Left lung (tissue), 10 donors: Measurements from ENCODE around the gene CDH4. TPM values are rescaled to one million over a fixed set of nuclear protein-coding genes. Genes with fewer than 3 reads are reported as not detected.

Source experiments
- ATAC-seq: fragments of 200-7000 bp; cut with Tn5 transposase; one replicate; pipeline ENCODE4 v1.9.1; 2020; ENCODE audit warnings: moderate library complexity
- DNase-seq, 4 donors: peaks; one replicate each; pipeline ENCODE4 v3.0.0-alpha.2; 2013 to 2020
- H3K27ac ChIP-seq, 2 donors: fragments of 200-600 bp; sonication (generic) in 1 of 2; one replicate each; pipeline versions ENCODE4 v1.5.0 to v1.8.0; 2020 to 2021
- H3K27me3 ChIP-seq, 2 donors: fragments of 200-600 bp; sonication (generic) in 1 of 2; one replicate each; pipeline versions ENCODE4 v1.5.0 to v1.8.0; 2020 to 2021
- H3K36me3 ChIP-seq, 2 donors: fragments of 200-600 bp; sonication (generic) in 1 of 2; one replicate each; pipeline versions ENCODE4 v1.5.0 to v1.8.0; 2020 to 2021
- H3K4me1 ChIP-seq, 2 donors: fragments of 200-600 bp; one replicate each; pipeline ENCODE4 v1.8.0; 2021
- H3K4me3 ChIP-seq, 2 donors: fragments of 200-600 bp; sonication (generic) in 1 of 2; one replicate each; pipeline versions ENCODE4 v1.5.0 to v1.8.0; 2020 to 2021; ENCODE audit warnings: mild to moderate bottlenecking in 1 of 2
- H3K9me3 ChIP-seq, 2 donors: fragments of 200-600 bp; sonication (generic) in 1 of 2; one replicate each; pipeline versions ENCODE4 v1.5.0 to v1.8.0; 2020 to 2021
- intact Hi-C, 2 donors: fragments of 100-400 bp; cut with DNase I; formaldehyde crosslinking; loops; one replicate each; pipeline versions ENCODE4 v1.11.2 to v1.14.2; 2022
- polyA plus RNA-seq, 6 donors: library from polyadenylated mRNA; unstranded; fragments of 120-200 nt; gene quantifications; one replicate each; pipeline ENCODE4 v1.2.1, GENCODE V29; 2013; ENCODE audit not compliant: insufficient read length in 6 of 6
- total RNA-seq, 2 donors: library from RNA; stranded (reverse); fragmentation: NEBNext Ultra II Directional; extraction: Animal tissue kit (Norgen Biotek cat#: 25700); gene quantifications; one replicate each; pipeline ENCODE4 v1.2.1, GENCODE V29; 2021
- TF ChIP-seq, protein P1 (sequence below), 2 donors: fragments of 200-600 bp; sonication (generic) in 1 of 2; IDR thresholded peaks; one replicate each; pipeline versions ENCODE4 v1.5.0 to v1.8.0; 2021; ENCODE audit warnings: antibody characterized with exemption in 2 of 2
- donor health status: DM: no; HTN: yes; CAD: no.
- donor health status: DM: no; HTN: no; CAD: no.

Gene CDH4
- total and polyA plus RNA-seq, 8 donors = 0.24 to 10.8 (median 5.1) TPM

DNA sequence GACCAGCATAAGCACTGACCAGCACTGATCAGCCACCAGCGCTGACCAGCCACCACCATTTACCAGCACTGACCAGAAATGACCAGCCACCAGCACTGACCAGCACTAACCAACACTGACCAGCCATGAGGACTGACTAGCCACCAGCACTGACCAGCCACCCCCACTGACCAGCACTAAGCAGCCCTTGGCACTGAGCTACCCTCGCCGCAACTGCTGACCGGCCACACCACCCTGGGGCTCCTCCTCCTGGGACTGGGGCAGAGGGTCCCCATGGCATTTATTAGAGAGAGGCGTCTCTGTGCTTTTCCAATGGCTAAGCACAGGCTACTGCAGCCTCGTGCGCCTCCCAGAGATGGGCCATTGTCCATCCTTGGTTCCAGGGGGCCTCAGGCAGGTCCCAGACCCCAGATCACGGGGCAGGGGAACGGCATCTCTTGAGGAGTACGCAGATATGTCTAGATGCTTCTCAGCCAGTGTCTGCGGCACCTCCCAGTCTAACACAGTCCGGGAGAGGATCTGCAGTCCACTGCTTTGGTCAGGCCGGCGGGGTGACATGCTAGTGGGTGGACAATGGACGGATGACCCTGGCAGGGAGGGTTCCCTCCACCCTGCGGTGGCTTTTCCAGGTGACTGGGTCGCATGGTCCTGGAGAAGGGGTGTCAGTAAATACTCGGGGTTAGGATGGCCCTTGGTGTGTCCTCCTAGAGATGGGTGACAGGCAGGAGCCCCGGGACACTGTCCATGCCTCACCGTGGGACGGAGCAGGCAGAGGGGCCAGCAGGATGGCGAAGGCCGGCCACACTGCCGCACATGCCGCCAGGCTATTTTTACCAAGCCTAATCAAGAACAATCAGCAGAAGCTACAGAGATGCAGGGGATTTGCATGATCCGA, 645.6 kb downstream of the CDH4 start:
- DNase-seq (peak in 1 of 4 donors; percentile 63), ATAC-seq (no peak)
- Histone ChIP-seq H3K27me3 (peaks cover 0 to 76% of the 10 kb centered on the region in 2 donors), H3K27ac (no peak overlapping the region), H3K4me1 (no peaks in the 10 kb centered on the region), H3K9me3 (no peaks in the 10 kb centered on the region), H3K36me3 (no peaks in the 10 kb centered on the region), H3K4me3 (no peak overlapping the region)
- TF ChIP-seq, protein P1, sequence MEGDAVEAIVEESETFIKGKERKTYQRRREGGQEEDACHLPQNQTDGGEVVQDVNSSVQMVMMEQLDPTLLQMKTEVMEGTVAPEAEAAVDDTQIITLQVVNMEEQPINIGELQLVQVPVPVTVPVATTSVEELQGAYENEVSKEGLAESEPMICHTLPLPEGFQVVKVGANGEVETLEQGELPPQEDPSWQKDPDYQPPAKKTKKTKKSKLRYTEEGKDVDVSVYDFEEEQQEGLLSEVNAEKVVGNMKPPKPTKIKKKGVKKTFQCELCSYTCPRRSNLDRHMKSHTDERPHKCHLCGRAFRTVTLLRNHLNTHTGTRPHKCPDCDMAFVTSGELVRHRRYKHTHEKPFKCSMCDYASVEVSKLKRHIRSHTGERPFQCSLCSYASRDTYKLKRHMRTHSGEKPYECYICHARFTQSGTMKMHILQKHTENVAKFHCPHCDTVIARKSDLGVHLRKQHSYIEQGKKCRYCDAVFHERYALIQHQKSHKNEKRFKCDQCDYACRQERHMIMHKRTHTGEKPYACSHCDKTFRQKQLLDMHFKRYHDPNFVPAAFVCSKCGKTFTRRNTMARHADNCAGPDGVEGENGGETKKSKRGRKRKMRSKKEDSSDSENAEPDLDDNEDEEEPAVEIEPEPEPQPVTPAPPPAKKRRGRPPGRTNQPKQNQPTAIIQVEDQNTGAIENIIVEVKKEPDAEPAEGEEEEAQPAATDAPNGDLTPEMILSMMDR (IDR thresholded peaks at IDR 0.05) = no peak
- intact Hi-C loops = no loop called here

GRCh38 chr20:61898405-61898804, 646.3 kb downstream of the CDH4 start:
- DNase-seq = peak in 1 of 4 donors; percentile 32
- TF ChIP-seq, protein P1 (IDR thresholded peaks at IDR 0.05) = no peak
- intact Hi-C loops = no loop called here
- no peaks in the 10 kb centered on the region for H3K36me3 ChIP-seq
- no peak overlapping the region for H3K4me3 ChIP-seq
- peaks cover 0 to 78% of the 10 kb centered on the region in 2 donors for H3K27me3 ChIP-seq
- no peak overlapping the region for H3K27ac ChIP-seq
- ATAC-seq = no peak
- no peaks in the 10 kb centered on the region for H3K9me3 ChIP-seq
- H3K4me1 ChIP-seq = no peaks in the 10 kb centered on the region

DNA sequence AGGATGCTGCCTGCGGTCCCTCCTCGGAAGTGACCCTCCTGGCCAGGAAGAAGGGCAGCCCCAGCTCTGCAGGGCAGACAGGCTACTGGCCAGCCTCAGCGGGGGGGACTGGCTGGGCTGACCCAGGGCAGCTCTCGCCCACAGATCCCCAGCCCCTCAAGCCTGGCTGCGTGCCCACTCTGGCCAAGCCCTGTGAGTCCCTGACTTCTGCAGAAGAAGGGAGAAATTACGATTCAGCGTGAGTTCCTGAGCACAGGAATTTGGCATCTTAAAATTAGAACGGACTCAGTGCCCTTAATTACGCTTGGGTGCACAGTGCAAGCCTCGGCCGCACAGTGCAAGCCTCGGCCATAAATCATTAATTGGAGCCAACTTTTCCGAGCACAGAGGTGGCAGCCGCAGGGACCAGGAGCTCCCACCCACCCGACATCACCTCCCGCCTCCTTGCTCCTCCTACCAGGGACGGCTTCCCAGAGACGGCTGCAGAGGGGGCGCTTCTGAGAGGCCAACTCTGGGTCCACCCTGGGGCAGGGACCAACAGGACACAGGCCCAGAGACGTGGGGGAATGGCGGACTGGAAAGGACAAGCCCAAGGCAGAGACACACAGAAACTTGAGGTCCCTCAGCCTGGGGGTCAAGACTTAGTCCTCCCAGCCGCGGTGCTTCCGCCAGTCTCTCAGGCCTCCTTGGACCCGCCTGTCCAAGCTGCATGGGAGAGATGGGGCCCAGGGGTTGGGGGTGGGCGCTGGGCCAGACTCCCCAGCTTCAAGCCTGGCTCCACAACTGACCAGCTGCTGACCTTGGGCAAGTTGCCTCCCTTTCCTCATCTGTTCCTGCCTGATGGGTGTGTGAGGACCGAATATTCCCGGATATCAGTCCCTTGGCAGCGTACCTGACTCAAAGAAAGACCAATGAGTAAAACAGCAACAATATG, 648.2 kb downstream of the CDH4 start:
- Histone ChIP-seq H3K4me3 (no peak overlapping the region), H3K27ac (no peak overlapping the region), H3K36me3 (no peaks in the 10 kb centered on the region), H3K4me1 (no peaks in the 10 kb centered on the region), H3K27me3 (peaks cover 0 to 84% of the 10 kb centered on the region in 2 donors), H3K9me3 (no peaks in the 10 kb centered on the region)
- DNase-seq (peak in 2 of 4 donors; percentile 13 to 59), ATAC-seq (no peak)
- TF ChIP-seq, protein P1 (IDR thresholded peaks at IDR 0.05) = no peak
- intact Hi-C loops = no loop called here

- H3K36me3 ChIP-seq = no peaks in the 10 kb centered on the region
- H3K9me3 ChIP-seq = no peaks in the 10 kb centered on the region
- no peak overlapping the region for H3K27ac ChIP-seq
- no peaks in the 10 kb centered on the region for H3K4me1 ChIP-seq
- ATAC-seq = no peak
- TF ChIP-seq, protein P1 (IDR thresholded peaks at IDR 0.05) = no peak
- intact Hi-C loops = no loop called here
- peaks cover 0 to 85% of the 10 kb centered on the region in 2 donors for H3K27me3 ChIP-seq
- no peak overlapping the region for H3K4me3 ChIP-seq
- peak in 1 of 4 donors; percentile 0 for DNase-seq
Measured at GRCh38 chr20:61900945-61901293, 648.9 kb downstream of the CDH4 start.
